ENCODE measurements around the gene SLC23A2.
"Not testable (repeated sequence)": the region's sequence is repeated elsewhere in the genome, so short reads cannot be mapped to it uniquely, and the experiment has no call there.

The SLC23A2 gene

DNA sequence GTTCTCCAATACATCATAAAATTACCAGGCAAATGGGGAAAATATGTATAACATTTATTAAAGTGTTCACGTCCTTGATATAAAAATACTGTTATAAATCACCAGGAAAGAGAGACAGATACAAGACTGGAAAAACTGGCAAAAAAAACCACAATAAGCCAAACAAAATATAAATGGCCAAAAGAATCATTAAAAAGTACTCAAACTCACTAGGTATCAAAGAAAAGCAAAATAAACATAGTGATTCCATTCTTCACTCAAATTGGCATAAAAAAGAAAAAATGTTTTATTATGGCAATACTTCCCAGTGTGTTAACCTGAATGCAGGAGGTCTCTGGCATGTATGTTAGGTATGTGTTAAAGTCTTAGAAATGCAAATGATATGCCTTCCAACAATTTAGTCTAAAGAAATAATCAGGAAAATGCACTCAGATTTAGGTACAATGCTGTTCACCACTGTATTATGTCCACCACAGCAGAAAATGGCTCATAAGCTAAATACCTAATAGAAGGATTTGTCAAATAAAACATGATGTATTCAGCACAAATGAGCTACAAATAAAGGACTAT lies 21.4 kb downstream of the SLC23A2 start:
- TF ChIP-seq, protein P1, sequence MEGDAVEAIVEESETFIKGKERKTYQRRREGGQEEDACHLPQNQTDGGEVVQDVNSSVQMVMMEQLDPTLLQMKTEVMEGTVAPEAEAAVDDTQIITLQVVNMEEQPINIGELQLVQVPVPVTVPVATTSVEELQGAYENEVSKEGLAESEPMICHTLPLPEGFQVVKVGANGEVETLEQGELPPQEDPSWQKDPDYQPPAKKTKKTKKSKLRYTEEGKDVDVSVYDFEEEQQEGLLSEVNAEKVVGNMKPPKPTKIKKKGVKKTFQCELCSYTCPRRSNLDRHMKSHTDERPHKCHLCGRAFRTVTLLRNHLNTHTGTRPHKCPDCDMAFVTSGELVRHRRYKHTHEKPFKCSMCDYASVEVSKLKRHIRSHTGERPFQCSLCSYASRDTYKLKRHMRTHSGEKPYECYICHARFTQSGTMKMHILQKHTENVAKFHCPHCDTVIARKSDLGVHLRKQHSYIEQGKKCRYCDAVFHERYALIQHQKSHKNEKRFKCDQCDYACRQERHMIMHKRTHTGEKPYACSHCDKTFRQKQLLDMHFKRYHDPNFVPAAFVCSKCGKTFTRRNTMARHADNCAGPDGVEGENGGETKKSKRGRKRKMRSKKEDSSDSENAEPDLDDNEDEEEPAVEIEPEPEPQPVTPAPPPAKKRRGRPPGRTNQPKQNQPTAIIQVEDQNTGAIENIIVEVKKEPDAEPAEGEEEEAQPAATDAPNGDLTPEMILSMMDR (conservative IDR thresholded peaks at IDR 0.05; ENCODE audit: low read depth): no peak
- H3K27ac ChIP-seq: no peak overlapping the region
- CTCF ChIA-PET: interaction anchor here (0.6 kb wide), 1 partner anchor 666 kb away, joined by 5 read pairs; no protein-coding TSS in a partner anchor
- POLR2A ChIA-PET (ENCODE audit: low non-redundant PET): no interaction called here
- DNase-seq (ENCODE audit: low spot score): no peak

DNA sequence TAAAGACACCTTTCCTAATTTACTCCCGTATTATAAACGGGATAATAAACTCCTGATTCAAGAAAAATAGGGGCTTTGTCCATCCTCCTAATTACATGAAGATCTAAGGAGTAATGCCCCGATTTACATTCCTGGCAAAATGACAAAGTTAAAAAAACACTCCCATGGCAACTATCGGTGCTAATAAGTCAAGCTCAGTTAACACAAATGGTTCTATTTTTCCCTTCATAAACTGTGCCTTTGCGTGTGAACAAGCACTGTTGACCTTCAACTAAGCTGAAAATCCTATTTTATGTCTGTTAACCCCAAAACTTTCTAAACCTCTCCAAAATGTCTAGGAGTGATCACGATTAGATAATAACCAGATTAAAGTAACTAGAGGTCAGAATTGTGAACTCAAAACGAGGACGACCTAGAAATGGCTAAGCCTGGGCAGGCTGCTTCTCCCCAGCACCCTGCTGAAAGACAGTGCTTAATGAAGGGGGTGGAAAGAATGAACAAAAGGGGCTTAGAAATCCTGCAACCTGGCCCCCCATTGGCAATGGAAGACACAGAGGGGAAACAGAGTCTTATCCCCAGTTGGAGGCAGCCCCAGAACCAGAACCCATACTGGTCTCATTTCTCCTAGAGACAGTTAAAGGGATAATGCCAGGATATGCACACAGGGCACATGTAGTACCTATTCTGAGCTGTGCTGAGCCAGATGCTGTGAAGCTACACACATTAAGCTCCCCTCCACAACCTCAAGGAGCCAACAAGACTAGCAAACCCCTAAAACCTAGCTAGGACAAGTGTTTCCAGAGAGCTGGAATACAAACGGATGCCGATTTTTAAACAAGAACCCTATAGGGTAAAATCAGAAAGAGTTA lies 23.0 kb downstream of the SLC23A2 start:
- no peak for DNase-seq (ENCODE audit: low spot score)
- TF ChIP-seq, protein P1 (conservative IDR thresholded peaks at IDR 0.05; ENCODE audit: low read depth): no peak
- CTCF ChIA-PET: interaction anchor here (0.6 kb wide), 1 partner anchor 12 kb away, joined by 3 read pairs; no protein-coding TSS in a partner anchor
- H3K27ac ChIP-seq: no peak overlapping the region
- POLR2A ChIA-PET (ENCODE audit: low non-redundant PET): interaction anchor here (0.7 kb wide), 2 partner anchors 74 to 94 kb away, joined by 3 to 5 read pairs; no protein-coding TSS in a partner anchor

GRCh38 chr20:4976014-4976413 lies 25.3 kb downstream of the SLC23A2 start:
- POLR2A ChIA-PET (ENCODE audit: low non-redundant PET); DNase-seq (ENCODE audit: low spot score); H3K27ac ChIP-seq; CTCF ChIA-PET: not testable (repeated sequence)

DNA sequence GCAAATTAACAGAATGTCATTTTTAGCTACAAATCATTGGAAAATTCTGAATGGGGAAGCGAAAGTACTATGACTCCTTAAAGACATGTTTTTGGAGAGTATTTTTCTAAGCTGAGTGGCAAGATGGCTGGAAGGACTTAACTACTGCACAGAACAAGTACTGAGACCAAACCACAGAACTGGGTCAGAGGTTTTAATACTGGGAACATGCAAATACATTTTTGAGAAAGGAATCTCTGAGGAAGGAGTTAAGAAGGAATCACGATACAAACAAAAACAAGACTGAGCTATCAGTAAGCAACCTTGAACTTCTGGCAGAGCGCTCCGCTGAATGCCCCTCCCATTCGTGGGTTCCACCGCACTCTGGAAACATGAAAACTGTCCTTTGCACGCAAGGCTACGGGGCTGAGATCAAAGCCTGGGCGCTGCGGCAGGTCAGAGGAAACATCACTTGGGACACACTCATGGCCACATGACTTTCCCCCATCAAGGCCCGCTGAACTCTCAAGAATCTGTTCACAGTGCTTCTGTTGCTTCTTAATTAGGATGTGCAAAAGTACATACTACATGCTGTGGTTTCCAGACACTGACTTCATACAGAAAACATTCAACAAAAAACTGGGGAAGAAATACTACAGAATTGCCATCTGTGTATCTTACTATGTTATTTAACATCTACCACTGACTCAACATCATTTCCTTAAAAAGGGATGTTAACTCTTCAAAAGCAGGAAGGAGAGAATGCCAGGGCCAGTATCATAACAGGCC lies 27.8 kb downstream of the SLC23A2 start:
- ChIA-PET POLR2A (ENCODE audit: low non-redundant PET) (no interaction called here), CTCF (interaction anchor here (0.7 kb wide), 1 partner anchor 16 kb away, joined by 6 read pairs; no protein-coding TSS in a partner anchor)
- no peak for DNase-seq (ENCODE audit: low spot score)
- TF ChIP-seq, protein P1 (conservative IDR thresholded peaks at IDR 0.05; ENCODE audit: low read depth): no peak
- no peak overlapping the region for H3K27ac ChIP-seq

DNA sequence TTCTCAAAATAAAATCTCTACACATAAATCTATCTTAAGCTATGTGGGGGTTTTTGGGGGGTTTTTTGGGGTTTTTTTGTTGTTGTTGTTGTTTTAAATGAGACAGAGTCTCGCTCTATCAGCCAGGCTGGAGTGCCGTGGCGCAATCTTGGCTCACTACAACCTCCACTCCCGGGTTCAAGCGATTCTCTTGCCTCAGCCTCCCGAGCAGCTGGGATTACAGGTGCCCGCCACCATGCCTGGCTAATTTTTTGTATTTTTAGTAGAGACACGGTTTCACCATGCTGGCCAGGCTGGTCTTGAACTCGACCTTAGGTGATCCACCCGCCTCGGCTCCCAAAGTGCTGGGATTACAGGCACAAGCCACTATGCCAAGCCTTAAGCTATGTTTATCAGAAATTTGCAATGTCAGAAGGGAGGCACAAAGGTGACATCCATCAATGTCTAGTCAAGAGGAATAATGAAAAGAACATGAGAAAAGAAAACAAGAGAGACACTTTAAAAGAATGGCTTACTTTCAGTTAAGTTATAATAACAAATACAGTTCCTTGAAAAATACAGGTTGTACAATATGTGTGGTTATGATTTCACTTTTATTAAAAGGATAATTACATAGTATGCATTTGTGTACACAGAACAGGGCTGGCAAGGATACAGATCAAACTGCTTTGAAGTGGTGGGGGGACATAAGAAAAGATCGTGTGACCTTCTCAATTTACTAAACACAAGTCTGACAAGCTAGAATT lies 28.6 kb downstream of the SLC23A2 start:
- ChIA-PET CTCF (interaction anchor here (0.6 kb wide), 1 partner anchor 165 kb away, joined by 3 read pairs; no protein-coding TSS in a partner anchor), POLR2A (ENCODE audit: low non-redundant PET) (no interaction called here)

DNA sequence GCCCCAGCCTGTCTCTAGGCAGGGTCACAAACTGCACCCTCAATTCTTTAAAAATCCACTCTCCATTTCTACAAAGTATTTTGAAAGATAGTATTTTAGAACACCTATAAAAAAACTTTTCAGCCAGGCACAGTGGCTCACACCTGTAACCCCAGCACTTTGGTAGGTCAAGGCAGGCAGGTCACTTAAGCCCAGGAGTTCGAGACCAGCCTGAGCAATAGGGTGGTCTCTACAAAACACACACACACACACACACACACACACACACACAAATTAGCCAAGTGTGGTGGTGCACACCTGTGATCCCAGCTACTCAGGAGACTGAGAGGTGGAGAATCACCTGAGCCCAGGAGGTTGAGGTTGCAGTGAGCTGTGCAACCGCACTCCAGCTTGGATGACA lies 30.2 kb downstream of the SLC23A2 start:
- POLR2A ChIA-PET (ENCODE audit: low non-redundant PET): no interaction called here
- DNase-seq (ENCODE audit: low spot score): no peak
- H3K27ac ChIP-seq: no peak overlapping the region
- TF ChIP-seq, protein P1 (conservative IDR thresholded peaks at IDR 0.05; ENCODE audit: low read depth): no peak
- CTCF ChIA-PET: no interaction called here

More for the DNA sequence above, 28.6 kb downstream of the SLC23A2 start:
- TF ChIP-seq, protein P1 (conservative IDR thresholded peaks at IDR 0.05; ENCODE audit: low read depth): no peak
- DNase-seq (ENCODE audit: low spot score): no peak
- H3K27ac ChIP-seq: no peak overlapping the region

Data from RWPE1 (cell line).